Activated naive CD4-positive, alpha-beta T cell treated with anti-CD3 and anti-CD28 coated beads, Interleukin-2, amount 50 U/mL, for 16 hours (primary cell): Measurements from ENCODE around the gene ANKMY2.
"Not testable (repeated sequence)": the region's sequence is repeated elsewhere in the genome, so short reads cannot be mapped to it uniquely, and the experiment has no call there.

Experiments
- DNase-seq: peaks from one replicate; pipeline ENCODE4 v3.0.0-alpha.2; 2020

Gene ANKMY2

DNA sequence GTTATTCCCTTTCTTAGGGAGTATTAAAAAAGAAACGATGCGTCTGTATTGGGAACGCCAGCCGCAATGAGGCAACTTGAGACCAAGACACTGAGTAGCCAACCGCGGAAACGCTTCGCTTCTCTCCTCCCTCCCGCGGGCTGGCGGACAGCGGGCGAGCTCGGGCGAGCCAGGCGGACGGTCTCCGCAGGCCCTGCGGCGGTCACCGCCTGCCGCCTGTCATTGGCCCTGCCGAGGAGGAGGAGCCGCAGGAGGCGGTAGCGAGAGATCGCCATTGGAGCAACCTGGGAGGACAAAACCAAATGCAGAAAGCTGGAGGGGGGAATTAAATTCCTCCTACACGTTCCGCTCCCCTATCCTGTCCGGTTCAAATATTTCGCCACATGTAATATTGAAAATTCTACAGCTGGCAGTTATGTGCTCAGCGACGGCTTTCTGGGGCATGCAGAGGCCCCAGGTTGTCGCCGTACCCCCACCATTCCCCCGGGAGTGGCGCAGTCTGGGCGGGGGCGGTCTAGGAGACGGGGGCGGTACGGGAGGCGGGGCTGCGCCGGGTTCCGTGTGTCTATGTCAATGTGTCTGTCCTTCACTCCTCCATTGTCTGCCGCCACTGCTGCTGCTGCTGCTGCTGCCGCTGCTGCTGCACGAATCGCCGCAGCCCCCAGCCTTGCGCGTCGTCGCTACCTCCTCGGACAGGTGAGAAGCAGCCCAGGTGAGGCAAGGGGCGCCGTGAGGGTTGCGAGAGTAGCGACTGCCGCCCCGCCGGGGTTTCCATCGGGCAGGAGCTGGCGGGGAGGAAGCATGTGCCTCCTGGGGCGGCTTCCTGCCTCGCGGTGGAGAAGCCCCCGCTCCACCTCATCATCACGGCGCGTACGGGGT lies at the start of gene ANKMY2, which contains the start of gene BZW2:
Gene ANKMY2 (minus strand): TSS at position 162 of the 879 bp plus-strand sequence. CDS start 181 bp downstream, outside the sequence.
Gene BZW2 (plus strand): TSS at position 589 of the 879 bp plus-strand sequence. CDS start 19,263 bp downstream, outside the sequence.
- DNase-seq, result peak; percentile 94

DNA sequence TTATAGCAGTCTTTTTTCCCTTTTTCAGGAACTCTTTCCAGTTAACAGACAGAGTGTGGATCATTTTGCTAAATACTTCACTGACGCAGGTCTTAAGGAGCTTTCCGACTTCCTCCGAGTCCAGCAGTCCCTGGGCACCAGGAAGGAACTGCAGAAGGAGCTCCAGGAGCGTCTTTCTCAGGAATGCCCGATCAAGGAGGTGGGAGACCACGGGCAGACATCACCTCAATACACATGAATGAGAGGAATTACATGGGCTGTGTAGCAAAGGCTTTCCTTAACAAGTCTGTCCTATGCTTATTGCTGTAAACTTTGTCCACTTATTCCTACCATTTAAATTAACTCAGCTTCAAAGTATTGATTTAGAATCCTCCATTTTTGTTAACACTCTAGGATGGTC lies 49.3 kb upstream of the ANKMY2 start:
- DNase-seq, result no peak

DNA sequence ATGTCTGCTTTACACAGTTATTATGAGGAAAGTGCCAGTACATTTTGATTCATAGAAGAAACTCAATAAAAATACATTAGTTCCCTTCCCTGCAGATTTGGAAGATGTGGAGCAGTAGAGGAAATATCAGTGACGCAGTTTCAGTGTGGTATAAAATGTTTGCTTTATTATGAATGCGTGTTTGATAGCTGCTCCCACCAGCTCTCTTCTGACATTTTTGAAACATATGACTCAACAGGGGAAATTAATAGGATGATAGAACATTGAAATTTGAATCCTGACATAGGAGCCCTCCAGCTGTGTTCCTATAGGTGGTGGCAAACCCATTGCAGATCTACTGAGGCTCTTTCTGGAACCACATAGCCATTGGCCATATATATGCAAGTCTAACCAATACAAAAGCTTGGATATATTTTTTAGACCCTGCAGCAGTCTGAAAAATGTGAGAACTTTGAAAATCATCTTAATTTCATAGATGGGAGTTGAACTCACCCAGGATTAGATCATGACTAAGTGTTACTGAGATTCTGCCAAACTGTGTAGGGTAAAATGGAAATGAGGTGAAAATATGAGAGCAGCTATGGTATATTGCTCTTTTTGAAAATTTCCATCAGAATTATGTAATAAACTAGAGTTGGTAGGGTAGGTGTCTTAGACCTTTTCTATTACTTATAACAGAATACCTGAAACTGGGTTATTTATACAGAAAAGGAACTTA lies 48.2 kb upstream of the ANKMY2 start:
- no peak for DNase-seq

DNA sequence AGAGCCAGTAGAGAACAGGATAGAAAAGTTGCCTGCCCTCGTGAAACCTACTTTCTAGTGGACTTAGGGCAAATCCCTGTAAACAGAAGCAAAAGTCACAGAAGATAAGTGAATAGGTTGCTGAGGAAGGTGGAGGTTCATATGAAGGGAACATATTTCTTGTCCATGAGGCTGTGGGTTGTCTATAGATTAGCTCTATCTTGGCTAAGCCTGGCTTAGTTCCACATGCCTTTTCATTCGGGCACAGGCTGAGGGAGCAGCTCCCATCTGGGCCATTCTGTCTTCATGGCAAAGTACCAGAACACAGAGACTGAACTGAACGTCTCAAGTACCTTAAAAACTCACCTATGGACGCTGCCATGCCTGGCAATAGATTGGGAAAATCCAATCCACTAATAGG lies 45.7 kb upstream of the ANKMY2 start:
- no peak for DNase-seq

DNA sequence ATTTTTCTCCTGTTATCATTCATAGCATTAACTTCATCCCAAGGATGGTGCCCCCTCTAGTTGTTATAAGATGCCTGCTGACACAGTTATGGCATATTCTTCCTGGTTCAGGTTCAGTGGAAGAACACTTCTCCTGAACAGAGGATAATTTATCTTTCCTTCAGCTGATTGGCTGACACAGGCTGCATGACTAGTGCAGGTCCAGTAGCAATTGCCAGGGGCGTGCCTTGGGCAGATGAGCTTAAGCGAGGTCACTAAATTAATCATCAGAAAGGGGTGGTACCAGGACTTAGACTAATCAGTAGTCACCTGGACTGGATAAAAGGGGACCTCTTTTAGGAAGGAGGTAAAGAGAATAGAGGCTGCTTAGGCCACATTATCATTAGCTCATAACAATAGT lies 42.7 kb upstream of the ANKMY2 start:
- DNase-seq, result no peak

DNA sequence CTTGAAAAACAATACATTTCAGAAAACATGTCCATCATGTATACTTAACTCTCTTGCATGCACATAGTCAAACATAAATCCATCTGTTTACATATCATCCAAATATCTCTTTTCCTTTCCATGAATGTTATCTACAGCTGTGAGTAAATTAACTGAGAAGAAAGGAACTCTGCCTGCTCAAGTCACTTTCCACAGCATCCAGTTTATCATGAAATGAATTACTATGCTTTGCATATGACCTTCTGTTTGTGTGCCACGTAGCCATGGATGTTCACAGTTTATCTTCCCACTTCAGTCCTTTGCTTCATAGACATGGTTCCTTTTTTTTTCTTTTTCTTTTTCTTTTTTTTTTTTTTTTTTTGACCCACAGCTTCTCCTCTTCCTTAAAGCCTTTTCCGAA lies 40.0 kb upstream of the ANKMY2 start:
- DNase-seq, result no peak

DNA sequence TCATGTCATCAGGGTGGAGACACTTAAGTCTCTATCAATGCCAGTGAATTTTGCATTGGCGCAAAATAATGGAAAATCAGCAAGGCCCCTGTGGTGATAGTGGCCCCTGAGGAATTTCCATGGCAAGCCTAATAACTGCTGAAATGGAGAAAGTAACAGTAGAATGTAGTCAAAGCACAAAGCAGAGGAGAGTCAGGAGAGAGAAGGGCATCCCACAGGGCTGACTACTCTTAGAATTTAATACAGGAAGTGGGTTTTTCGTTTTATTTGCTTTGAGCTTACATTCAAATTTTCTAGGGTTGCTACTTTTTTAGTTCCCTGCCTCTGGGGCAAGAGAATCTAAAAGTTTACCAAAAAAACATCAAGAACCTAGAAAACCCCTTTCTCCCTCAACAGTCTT lies 39.4 kb upstream of the ANKMY2 start:
- no peak for DNase-seq

DNA sequence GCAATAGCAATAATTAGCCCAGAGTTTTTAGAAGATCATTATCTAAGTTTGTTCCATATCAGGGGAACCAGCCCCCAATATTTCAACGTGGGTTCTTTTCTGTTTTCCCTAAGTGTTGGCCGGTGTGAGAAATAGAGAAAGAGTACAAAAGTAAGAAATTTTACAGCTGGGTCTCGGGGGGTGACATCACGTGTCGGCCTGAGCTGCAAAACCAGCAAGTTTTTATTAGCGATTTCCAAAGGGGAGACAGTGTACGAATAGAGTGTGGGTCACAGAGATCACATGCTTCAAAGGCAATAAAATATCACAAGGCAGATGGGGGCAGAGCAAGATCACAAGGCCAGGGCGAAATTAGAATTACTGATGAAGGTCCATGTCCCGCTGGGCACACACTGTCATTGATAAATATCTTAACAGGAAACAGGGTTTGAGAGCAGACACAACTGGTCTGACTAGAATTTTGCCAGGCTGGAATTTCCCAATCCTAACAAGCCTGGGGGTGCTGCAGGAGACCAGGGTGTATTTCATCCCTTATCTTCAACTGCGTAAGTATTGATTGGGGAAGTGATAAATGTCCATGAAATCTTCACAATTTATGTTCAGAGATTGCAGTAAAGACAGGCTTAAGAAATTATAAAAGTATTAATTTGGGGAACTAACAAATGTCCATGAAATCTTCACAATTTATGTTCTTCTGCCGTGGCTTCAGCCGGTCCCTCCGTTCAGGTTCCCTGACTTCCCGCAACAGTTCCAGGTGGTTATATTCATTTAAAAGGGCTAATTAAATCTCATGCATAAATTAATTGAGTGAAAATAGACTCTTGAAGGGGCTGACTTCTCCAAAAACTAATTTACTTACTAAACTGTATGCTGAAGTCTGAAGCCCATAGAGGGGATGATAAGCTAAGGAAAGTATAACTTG lies 33.4 kb upstream of the ANKMY2 start:
- DNase-seq, result not testable (repeated sequence)

DNA sequence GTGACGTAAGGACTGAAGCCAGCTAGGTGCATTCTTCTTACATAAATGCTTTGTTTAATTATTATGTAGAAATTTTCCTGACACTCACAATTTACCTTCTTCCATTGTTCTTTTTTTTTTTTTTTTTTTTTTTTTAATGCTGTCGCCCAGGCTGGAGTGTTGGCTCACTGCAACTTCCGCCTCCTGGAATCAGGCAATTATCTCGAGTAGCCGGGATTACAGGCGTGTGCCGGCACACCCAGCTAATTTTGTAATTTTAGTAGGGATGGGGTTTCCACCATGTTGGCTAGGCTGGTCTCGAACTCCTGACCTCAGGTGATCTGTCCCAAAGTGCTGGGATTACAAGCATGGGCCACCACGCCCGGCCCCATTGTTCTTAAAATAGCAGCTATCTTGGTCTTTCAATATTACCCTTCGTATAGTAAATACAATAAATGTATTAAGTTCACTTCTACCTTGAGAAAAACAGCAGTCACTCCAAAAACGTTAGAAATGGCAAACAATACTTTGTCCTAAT lies 32.5 kb upstream of the ANKMY2 start:
- no peak for DNase-seq

DNA sequence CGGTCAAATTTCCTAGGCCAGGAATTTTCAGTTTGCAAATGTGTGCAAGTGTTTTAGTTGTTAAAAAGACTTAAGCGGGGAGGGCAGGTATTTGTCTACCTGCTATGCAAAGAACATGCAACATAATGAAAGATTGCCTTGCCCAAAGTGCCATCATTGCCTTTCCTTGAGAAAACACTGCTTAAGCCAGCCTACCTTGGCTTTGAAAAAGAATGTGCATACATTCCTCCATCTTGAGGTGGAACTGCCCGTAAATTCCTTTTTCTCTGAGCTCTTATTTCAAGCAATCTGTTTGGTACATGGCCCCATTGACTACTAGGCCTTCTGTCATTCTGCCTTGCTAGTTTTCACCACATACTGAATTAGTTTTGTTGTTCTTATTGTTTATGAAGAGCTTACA lies 29.7 kb upstream of the ANKMY2 start:
- no peak for DNase-seq

DNA sequence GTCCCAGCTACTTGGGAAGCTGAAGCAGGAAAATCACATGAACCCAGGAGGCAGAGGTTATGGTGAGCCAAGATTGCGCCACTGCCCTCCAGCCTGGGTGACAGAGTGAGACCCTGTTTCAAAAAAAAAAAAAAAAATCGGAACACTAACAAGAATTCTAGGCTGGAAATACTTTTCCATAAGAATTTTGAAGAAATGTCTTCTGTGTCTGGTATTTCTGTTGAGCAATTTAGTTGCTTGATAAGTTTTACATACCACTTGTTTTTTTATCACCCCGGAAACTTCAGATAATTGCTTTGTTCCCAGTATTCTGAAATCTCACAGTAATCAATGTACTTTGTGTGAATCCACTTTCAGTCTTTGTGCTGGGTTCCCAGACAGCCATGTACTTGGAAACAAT lies 26.3 kb upstream of the ANKMY2 start:
- no peak for DNase-seq

DNA sequence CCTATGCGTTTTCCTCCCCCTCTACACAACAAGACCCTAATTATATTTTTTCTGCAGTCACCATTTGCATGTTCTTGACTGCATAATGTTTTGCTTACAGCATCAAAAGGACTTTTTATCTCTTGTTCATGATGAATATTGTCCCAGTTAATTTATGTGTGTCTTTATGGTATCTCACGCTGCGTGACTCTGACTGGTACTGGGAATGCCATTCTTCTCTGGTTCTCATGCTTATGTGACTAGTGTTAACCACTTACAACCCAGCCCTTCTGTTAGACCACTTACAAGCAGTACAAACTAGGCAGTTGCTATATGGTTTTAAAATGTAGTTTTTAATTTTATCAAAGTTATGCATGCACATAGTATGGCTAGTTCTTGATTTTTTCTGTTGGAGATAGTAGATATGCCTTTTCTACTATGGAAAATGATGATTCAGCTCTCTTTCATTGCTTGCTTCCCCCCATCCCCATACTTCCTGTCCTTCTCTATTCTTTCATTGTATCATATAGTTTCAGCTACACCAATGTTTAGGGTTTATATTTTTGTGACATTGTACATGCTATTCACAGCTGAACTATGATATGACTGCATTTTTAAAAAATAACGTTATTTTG lies 25.3 kb upstream of the ANKMY2 start:
- no peak for DNase-seq

DNA sequence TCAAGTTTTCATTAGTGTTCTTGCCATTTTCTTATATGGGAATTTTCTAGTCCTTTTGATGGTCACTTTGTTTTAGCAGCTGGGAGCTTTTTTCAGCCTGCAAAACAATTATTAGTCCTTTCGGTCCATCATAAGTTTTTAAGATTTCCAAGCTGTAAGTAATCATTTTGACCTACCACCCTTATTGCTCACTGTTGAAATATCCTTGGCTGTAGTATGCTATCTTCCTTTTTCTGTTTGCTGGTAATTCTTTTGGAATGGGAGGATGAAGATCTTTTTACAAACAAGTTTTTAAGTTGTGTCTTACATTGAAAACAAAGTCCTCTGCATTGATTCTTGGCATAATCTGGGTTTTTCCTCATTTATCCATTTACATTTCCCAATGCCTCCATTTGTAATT lies 24.5 kb upstream of the ANKMY2 start:
- no peak for DNase-seq

DNA sequence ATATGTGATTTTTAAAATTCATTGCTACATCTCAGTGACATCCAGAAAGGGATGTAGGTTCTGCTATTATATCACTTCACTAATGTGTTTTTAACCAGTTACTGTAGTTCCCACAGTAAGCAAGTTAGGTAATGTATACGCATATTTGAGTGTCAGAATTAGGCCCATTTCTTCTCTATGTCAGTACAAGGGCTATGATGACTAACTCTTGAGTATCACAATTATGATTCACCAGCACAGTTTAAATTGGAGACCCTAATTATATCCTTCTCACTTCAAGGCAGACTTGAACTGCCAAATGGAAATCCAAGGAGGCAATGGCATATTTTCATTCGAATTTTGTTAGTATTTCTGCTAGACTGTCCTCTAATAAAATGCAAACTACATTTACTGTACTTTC lies 24.0 kb upstream of the ANKMY2 start:
- DNase-seq, result no peak

DNA sequence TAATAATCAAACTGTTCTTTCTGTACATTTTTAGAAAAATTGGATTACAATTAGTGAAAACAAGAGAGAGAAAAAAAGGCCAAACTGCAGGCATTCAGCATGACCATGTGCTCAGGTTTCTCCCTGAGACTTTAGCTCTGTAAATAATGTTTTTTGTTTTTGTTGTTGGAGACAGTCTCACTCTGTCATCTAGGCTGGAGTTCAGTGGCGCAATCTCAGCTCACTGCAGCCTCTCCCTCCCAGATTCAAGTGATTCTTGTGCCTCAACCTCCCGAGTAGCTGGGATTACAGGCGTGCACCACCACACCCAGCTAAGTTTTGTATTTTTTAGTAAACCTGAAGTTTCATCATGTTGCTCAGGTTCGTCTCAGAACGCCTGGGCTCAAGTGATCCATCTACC lies 23.4 kb upstream of the ANKMY2 start:
- DNase-seq, result no peak

DNA sequence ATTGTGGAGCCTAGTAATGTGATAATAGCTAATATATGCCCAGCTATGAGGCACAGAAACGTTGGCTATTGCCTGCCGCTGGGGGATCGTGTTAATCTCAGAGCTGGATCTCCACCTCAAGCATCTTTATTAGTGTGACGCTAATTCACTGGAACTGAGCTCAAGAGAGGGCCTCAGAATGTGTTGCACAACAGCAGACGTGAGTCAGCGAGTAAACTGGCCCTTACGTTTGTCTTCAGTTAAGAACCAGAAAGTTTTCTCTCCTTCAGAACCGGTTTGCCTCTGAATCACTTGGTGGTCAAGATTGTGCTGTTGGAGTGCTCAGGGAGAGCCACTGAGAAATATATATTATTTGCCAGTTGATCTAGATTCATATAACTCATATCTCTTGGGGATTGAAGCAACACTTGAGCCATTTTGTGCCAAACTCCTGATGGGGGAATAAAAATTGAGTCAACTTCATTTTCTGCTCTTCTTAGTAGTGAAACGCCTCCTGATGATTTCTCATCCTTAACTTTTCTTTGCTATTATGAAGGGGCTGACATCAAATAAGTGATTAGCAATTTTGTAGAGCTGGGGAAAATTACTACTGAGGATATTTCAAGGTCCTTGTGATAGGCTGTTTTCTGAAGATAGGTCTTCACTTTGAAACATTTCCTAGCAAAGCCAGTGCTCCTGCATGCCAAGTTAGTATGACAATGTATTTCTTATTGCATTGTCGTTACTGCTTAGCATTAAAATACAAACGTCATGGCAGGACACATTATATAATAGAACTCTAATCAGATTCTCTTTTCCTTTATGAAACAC lies 22.7 kb upstream of the ANKMY2 start:
- DNase-seq, result no peak

DNA sequence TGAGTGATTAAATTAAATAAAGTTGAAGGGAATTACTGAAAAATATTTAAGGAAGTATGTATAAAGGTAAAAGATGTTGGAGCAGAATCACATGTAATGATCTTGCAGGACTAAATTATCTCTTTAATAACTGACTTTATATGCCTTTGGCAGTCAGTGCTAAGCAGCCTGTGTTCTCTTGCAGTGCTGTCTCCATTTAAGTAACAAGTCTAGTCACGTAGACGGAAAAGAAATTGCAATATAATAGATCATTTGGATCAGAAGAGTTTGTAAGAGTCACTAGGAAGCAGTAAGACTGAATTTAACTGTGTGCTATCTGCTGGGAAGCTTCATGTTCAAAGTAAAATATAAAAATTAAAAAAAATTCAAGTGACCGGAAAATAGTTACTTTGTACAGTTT lies 21.8 kb upstream of the ANKMY2 start:
- no peak for DNase-seq

DNA sequence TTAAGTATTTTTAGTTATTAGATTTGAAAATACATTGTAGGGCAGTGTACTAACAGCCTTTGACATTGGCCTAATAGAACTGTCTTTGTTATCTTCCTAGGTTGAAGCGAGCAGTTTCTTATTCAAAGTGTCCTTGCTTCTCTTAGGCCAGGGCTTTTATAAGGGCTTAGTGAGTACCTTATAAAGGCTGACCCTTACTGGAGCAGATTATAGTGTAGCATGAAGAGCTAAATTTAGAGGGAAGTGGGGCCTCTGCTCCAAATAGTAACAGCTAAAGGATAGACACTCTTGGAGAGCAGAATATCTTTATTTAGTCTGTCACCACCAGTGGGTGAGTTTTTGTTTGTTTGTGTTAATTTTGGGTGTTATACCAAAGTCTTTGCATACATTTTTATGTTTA lies 16.4 kb upstream of the ANKMY2 start:
- no peak for DNase-seq

DNA sequence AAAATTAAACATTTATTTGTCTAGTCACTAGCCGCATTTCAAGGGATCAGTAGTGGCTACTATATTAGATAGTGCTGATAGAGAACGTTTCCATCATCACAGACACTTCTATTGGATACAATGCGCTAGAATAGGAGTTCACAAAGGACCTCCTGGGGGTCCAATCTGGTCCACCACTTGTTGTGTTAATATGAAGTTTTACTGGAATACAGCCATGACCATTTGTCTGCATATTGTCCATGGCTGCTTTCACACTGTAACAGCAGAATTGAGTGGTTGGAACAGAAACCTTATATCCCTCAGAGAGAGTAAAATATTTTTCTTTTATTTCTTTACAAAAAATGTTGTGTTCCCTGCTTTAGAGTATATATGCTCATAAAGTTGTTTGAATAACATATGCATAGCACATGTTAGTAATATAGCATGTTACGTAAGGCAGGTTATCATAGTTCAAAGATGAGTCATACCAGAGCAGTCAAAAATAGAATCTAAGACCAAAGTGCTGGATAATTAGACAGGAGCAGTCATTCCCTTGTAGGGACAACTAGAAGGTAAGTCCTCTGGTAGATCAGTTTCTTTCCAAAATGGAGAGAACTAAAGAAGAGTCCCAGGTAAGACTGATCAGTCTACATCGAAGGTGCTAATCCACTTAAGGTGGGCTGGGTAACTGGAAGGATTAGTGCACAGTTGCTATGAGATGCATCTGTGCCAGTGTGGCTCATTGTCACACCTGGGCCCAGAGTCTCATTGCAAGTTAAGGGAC lies 15.3 kb upstream of the ANKMY2 start:
- DNase-seq, result no peak

DNA sequence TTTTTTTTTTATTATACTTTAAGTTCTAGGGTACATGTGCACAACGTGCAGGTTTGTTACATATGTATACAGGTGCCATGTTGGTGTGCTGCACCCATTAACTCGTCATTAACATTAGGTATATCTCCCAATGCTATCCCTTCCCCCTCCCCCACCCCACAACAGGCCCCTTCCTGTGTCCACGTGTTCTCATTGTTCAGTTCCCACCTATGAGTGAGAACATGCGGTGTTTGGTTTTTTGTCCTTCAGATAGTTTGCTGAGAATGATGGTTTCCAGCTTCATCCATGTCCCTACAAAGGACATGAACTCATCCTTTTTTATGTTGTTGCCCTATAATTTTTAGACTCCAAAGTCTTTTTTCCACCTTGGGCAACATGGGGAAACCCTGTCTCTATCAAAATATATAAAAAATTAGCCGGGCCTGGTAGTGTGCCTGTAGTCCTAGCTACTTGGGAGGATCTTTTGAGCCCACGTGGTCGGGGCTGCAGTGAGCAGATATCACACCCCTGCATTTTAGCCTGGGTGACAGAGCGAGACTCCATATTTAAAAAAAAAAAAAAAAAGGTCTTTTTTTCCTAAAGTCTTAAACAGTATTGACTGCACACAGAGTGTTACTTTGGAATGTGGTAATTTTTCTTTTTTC lies 14.4 kb upstream of the ANKMY2 start:
- not testable (repeated sequence) for DNase-seq
